NOMO-1 treated with DMSO at 0.1 percent for 48 hours (cell line): ENCODE results near the gene SLC39A7.

Experiments used
- DNase-seq: peaks from one replicate; lab custom pipeline; 2025; ENCODE audit not compliant: unreplicated experiment; lab: John Stamatoyannopoulos, UW

The SLC39A7 gene

GRCh38 chr6:33169291-33170175 lies 31.1 kb upstream of the SLC39A7 start:
- DNase-seq, result no peak

DNA sequence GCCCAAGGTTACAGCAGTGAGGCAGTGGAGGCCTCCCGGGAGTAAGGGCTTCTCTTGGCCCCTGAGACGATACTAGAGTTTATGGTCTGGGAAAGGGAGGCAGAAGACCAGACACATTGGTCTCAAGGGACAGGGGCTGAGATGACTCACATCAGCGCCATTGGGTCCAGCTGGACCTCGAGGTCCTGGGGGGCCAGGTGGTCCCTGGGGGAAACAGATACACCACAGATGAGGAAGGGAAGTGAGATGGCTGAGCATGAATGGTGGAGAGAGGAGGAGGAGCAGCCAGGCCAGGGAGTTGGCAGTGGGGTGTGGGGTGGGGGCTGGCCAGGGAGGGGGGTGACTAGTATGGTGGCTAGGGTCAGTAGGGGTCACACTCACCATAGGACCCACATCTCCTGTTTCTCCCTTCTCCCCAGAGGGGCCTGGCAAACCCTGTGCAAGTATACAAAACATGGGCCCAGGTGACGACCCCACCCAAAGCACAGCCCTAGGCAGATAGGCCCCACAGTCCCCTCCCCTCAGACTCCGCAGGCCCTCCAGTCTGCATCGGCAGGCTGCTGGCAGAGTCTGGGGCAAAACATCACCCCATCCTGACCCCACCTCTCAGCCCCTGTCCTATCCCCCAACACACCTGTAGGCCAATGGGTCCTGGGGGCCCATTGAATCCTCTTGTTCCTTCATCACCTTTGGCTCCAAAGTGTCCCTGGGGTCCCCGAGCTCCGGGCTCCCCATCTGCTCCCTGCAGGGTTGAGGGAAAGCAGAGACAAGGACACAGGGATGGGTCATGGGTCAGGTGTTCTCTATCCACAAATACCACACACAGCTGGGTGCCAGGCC lies 30.3 kb upstream of the SLC39A7 start:
- no peak for DNase-seq

- no peak for DNase-seq
Observed at GRCh38 chr6:33171016-33171879, 29.4 kb upstream of the SLC39A7 start.

- no peak for DNase-seq
Observed at GRCh38 chr6:33171880-33172687, 28.6 kb upstream of the SLC39A7 start.

DNA sequence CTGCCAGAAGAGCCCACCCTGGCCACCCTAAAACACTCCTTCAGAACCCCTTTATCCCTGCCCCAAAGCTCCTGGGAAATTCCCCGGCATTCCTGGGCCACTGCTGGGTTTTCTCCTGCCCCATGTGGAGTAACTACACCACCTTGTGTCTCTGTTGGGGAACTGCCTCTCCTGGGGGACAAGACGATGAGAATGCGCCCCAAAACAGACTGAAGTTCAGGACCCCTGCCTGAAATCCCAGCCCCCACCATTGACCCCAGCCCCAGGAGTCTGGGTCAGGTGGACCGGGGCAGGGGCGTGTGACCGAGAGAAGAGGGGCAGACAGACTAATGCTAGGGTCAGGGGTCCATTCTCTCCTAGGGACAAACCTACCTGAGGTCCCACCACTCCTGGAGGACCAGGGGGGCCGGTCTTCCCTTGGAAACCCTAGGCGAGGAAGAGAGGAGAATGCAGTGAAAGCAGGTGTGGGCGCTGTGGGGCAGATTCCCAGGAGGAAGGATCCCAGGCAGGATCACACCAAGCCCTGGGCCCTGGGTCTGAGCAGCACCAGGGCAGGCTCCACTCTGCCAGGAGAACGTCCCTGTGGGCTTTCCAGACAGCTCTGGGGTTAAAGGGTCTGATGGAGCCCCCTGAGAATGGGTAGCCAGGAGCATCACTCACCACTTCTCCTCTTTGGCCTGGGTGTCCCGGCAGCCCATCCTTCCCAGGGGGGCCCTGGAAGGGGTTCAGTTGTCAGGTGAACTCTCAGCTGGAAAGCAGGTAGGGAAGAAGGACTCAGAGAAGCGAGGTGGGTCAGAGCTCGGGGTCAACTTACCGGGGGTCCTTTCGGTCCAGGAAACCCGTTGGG lies 27.8 kb upstream of the SLC39A7 start:
- DNase-seq, result no peak

- DNase-seq, result no peak
Observed at GRCh38 chr6:33173535-33174180, 27.0 kb upstream of the SLC39A7 start.

DNA sequence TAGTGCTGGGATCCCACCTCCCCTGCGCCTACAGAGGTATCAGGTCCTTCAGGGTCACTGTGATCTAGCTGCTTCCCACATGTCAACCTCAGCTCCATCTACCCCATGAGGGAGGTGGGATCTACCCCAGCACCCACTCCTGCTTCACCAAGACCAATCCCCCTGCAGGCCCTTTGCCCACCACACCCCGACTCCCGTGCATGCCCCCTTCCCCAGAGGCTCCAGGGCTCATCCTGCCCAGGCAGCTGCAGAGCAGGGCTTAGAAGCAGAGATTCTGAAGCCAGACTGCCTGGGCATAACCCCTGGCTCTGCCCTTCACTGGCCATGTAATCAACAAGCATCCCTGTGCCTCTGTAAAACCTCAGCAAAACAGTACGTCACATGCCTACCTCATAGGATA lies 25.9 kb upstream of the SLC39A7 start:
- no peak for DNase-seq

DNA sequence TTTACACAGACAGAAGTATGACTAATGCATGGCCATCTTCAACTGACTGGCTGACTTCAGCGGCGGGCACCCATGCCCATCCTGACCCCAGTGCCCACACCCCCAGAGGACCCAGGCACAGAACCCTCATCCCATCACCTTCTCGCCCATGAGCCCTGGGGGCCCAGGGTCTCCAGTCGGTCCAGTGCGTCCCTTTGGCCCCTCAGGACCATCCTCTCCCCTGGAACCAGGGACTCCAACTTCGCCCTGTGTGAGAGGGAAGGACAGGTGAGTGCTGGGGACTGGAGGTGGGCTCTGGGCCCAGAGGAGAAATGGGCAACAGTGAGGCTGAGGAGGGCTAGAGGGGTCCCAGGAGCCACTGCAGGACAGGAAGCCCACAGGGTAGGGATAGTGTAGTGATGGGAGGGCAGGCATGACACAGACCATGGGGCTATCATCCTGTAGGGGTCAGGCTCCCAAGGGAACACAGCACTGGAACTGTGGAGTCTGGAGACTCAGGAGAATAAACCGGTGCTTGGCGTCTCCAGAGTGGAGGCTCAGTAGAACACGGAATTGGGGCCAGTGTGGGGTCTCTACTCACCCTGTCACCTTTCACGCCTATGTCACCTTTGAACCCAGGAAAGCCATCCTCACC lies 25.1 kb upstream of the SLC39A7 start:
- DNase-seq, result no peak

GRCh38 chr6:33176906-33177305 lies 23.8 kb upstream of the SLC39A7 start:
- DNase-seq, result no peak

GRCh38 chr6:33177552-33178446 lies 22.9 kb upstream of the SLC39A7 start:
- no peak for DNase-seq

- no peak for DNase-seq
Observed at GRCh38 chr6:33178755-33179475, 21.8 kb upstream of the SLC39A7 start.

DNA sequence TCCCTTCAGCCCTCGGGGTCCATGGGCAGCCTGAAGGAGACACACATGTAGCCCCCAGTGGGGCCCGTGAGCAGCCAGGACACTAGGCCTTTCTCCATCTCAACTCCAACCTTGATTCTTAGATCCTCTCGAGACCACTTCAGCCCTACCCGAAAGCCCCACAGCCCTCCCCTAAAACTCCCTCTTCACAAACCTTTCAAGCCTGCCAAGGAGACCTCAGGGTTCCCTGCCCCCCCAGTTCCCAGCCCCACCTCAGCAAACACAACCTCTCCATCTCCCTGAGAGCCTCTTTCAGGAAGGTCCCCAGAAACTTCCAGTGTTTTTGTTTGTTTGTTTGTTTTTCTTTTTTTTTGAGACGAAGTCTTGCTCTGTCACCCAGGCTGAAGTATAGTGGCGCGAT lies 19.5 kb upstream of the SLC39A7 start:
- DNase-seq, result no peak

- peak; percentile 58 for DNase-seq
Observed at GRCh38 chr6:33183071-33183683, 17.5 kb upstream of the SLC39A7 start.

GRCh38 chr6:33185190-33185589 lies 15.5 kb upstream of the SLC39A7 start:
- DNase-seq, result no peak

GRCh38 chr6:33185654-33186187 lies 14.9 kb upstream of the SLC39A7 start:
- no peak for DNase-seq

GRCh38 chr6:33187809-33188208 lies 12.9 kb upstream of the SLC39A7 start:
- DNase-seq, result no peak
